HG02610 (cell line): Measurements from ENCODE around the gene LGALS14.
"Not testable (repeated sequence)": the region's sequence is repeated elsewhere in the genome, so short reads cannot be mapped to it uniquely, and the experiment has no call there.

Source experiments
- ATAC-seq: cut with Tn5 transposase; IDR thresholded peaks from one replicate; pipeline ENCODE4 v1.9.1; 2021; ENCODE audit warnings: mild to moderate bottlenecking, moderate library complexity; ENCODE audit not compliant: unreplicated experiment

Gene LGALS14

GRCh38 chr19:39692822-39693221, 11.5 kb upstream of the LGALS14 start:
- ATAC-seq, result no peak

- ATAC-seq, result no peak
These were observed 8.5 kb upstream of the LGALS14 start for GRCh38 chr19:39695759-39696158.

GRCh38 chr19:39696387-39696786, 7.9 kb upstream of the LGALS14 start:
- no peak for ATAC-seq

- ATAC-seq, result no peak
These were observed 5.7 kb upstream of the LGALS14 start for GRCh38 chr19:39698535-39698934.

GRCh38 chr19:39701291-39701690, 3.0 kb upstream of the LGALS14 start:
- peak; percentile 53 for ATAC-seq

GRCh38 chr19:39705578-39706188, 1.4 kb downstream of the LGALS14 start:
- ATAC-seq, result no peak

- ATAC-seq, result no peak
These were observed 4.3 kb downstream of the LGALS14 start for GRCh38 chr19:39708594-39708993.

- no peak for ATAC-seq
These were observed 5.0 kb downstream of the LGALS14 start for GRCh38 chr19:39709026-39709872.

- ATAC-seq, result no peak
These were observed 6.1 kb downstream of the LGALS14 start for GRCh38 chr19:39710333-39710890.

GRCh38 chr19:39720144-39720543, 15.9 kb downstream of the LGALS14 start:
- ATAC-seq, result not testable (repeated sequence)

- ATAC-seq, result no peak
These were observed 21.7 kb downstream of the LGALS14 start for GRCh38 chr19:39725995-39726394.

- no peak for ATAC-seq
These were observed 23.0 kb downstream of the LGALS14 start for GRCh38 chr19:39727070-39727800.

GRCh38 chr19:39728040-39728439, 23.8 kb downstream of the LGALS14 start:
- ATAC-seq, result no peak

- no peak for ATAC-seq
These were observed 25.3 kb downstream of the LGALS14 start for GRCh38 chr19:39729594-39729993.

GRCh38 chr19:39731685-39732084, 27.4 kb downstream of the LGALS14 start:
- ATAC-seq, result no peak

GRCh38 chr19:39733841-39734240, 29.6 kb downstream of the LGALS14 start:
- ATAC-seq, result no peak

GRCh38 chr19:39735688-39736087, 31.4 kb downstream of the LGALS14 start:
- no peak for ATAC-seq

- no peak for ATAC-seq
These were observed 31.8 kb downstream of the LGALS14 start for GRCh38 chr19:39736088-39736487.

GRCh38 chr19:39737351-39737750, 33.1 kb downstream of the LGALS14 start:
- ATAC-seq, result no peak

- ATAC-seq, result no peak
These were observed 33.6 kb downstream of the LGALS14 start, which contains the start of gene CLC for GRCh38 chr19:39737891-39738290. Gene CLC (minus strand): TSS chr19:39738029. CDS start chr19:39737952, 77 bp downstream.

GRCh38 chr19:39738814-39739213, 34.5 kb downstream of the LGALS14 start:
- no peak for ATAC-seq
